ENCODE data around the gene ITGB2.

DNA sequence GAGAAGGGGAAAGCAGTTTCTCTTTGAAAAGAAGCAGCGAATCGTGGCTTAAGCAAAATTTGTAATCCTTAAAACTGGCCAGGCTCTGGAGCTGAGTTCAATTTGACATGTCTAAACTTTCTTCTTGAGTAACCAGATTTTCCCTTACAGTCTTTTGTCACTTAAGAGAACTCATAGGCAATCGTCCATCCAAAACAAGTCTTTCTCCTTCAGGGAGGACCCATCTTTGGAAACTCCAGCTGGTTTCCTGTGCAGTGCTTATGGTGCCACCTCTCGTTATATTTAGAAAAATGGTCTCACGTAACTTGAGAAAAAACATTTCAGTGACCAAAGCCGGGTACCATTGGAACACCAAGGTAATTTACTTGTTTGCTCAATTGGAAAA lies 45.4 kb downstream of the ITGB2 start:
- TF ChIP-seq POLR2A (IDR thresholded peaks at IDR 0.05): no peak
- TF ChIP-seq, protein P1, sequence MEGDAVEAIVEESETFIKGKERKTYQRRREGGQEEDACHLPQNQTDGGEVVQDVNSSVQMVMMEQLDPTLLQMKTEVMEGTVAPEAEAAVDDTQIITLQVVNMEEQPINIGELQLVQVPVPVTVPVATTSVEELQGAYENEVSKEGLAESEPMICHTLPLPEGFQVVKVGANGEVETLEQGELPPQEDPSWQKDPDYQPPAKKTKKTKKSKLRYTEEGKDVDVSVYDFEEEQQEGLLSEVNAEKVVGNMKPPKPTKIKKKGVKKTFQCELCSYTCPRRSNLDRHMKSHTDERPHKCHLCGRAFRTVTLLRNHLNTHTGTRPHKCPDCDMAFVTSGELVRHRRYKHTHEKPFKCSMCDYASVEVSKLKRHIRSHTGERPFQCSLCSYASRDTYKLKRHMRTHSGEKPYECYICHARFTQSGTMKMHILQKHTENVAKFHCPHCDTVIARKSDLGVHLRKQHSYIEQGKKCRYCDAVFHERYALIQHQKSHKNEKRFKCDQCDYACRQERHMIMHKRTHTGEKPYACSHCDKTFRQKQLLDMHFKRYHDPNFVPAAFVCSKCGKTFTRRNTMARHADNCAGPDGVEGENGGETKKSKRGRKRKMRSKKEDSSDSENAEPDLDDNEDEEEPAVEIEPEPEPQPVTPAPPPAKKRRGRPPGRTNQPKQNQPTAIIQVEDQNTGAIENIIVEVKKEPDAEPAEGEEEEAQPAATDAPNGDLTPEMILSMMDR (IDR thresholded peaks at IDR 0.05): no peak

All from lower leg skin (tissue), 3 donors.